GM21619 (cell line): ENCODE measurements around the gene UBE3B.
"Not testable (repeated sequence)": the region's sequence is repeated elsewhere in the genome, so short reads cannot be mapped to it uniquely, and the experiment has no call there.

Source experiments
- ATAC-seq: cut with Tn5 transposase; IDR thresholded peaks from one replicate; pipeline ENCODE4 v1.9.1; 2021; ENCODE audit not compliant: unreplicated experiment

Gene UBE3B

DNA sequence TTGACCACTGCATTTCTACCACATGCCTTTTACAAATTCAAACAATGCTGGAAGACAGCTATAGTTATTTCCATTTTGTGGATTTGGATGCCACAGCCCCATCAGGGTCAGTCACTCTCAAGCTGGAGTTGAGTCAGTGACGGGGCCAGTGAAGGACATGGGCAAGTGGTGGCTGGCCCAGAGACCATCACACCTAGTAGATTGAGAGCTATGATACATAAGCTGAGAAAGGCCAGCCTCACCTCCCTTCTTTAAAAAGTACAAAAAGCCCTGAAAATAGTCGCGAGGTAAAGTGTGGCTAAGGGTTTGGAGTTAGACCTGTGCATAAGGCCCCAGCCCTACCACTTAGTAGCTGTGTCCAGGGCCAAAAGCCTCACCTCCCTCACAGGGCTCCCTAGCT lies 4.4 kb upstream of the UBE3B start:
- ATAC-seq = no peak

DNA sequence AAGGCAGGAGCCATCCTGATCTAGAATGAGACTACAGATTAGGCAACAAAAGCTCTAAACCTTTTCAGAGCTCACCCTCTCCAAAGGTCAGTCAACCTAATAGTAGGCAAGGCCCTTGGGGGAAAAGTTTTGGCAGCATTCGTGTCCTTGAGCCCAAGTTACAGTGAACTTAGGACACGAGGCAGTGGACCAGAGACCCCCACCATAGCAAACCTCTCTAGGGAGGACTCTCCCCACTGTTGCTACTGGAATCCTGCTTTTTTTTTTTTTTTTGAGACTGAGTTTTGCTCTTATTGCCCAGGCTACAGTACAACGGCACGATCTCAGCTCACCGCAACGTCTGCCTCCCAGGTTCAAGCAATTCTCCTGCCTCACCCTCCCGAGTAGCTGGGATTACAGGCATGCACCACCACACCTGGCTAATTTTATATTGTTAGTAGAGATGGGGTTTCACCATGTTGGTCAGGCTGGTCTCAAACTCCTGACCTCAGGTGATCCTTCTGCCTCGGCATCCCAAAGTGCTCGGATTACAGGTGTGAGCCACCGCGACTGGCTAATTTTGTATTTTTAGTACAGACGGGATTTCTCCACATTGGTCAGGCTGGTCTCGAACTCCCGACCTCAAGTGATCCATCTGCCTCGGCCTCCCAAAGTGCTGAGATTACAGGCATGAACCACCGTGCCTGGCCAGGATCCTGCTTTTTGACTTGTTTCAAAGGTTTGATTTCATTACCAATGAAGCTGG lies 3.7 kb upstream of the UBE3B start:
- not testable (repeated sequence) for ATAC-seq

DNA sequence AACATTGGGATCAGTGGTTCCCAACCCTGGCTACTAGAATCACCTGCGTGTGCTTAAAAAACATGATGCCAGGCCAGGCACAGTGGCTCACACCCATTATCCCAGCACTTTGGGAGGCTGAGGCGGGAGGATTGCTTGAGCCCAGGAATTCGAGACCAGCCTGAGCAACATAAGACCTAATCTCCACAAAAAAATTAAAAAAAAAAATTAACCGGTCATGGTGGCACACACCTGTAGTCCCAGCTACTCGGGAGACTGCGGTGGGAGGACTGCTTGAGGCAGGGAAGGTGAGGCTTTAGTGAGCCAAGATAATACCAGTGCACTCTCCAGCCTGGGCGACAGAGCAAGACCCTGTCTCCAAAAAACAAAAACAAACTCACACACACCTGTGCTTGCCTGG lies 2.3 kb upstream of the UBE3B start:
- no peak for ATAC-seq

DNA sequence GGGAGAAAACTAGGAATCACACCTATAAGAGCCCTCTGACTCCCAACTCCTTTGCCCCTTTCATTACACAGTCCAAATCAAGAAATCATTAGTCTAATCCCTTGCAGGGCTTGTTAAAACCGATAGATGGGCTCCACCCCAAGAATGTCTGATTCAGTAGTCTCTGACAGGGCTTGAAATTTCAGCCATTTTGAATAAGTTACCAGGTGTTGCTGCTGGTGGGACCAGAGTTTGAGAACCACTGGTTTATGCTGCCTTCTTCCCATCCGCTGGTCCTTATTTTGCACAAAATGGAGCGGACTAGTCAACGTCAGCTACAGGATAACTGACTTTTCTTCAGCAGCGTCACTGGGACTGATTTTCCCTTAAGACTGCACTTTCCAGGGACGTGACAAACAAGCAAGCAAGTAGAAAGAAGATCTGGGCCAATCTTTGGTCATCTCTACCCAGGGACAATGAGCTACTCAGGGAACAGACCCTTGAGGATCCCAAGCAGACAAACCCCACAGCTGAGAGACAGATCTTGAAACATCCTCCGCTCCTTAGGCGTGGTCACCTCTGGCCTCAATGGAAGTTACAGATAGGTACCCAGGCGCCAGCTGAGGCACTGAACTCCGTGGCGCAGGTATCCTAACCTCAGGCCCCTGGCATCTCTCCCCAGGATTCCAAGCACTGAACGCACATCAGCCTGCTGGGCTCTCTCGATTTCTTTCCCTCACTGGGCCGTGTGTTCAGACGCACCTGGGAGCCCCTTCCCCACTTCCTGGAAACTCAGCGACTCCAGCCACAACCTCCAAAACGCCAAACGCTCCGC lies 1.2 kb upstream of the UBE3B start:
- ATAC-seq = no peak

DNA sequence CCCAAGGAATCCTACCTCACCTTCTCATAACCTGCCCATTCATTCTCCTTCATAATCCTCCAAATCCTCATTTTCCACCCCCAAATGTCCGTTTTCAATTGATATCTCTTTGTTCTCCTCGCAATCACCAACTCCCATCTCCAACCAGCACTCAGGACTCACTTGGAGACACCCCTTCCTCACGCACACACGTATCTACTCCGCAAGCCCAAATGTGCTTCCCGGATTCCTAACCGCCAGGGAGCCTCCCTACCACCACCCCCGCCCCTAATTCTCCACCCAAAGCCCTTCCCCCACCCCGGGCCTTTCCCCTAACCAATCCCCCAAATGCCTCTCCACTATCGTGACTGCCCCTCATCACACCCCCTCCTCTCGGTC lies 638 bp upstream of the UBE3B start:
- peak; percentile 5 for ATAC-seq

DNA sequence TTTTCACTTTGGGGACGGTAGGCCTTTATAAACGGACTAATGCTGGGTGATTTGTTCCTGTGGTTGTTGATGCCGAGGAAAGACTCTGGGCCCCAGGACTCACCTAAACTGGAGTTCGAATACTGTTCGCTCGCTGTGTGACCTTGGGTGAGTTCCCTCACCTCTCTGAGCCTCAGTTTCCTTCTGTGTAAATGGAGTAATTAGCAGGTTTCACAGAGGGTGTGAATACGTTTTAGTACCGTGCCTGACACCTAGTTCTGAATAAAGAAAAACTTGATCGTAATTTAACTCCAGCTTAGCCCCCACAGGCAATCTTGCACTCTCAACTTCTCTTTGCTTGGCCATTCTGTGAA lies 505 bp downstream of the UBE3B start:
- no peak for ATAC-seq

DNA sequence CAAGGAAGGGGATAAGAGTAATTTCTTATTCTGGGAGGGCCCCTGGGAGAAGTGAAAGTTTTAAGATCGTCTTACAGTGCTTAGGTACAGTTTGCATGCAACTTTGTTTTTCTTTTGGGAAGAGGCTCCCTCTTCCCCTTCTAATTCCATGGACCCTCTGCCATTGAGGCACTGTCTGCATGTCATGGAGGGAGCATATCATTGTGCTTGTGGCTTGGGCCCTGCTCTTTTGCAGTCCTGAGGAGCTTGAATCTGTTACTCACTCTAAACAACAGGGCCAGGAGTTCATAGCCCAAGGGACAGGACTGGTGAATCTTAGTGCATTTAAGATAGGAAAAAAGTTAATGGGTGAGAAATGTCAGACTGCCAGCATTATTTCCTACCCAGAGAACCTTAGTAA lies 2.3 kb downstream of the UBE3B start:
- ATAC-seq = no peak

DNA sequence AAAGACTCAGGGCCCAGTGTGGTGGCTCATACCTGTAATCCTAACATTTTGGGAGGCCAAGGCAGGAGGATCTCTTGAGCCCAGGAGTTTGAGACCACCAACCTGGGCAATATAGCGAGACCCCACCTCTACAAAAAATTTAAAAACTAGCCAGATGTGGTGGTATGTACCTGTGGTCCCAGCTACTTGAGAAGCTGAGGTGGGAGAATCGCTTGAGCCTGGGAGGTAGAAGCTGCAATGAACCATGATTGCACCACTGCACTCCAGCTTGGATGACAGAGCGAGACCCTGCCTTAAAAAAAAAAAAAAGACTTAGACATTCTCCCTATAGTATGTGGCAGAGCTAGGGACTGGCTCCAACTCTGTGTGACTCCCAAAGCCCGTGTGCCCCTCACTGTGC lies 2.9 kb downstream of the UBE3B start:
- ATAC-seq = no peak

DNA sequence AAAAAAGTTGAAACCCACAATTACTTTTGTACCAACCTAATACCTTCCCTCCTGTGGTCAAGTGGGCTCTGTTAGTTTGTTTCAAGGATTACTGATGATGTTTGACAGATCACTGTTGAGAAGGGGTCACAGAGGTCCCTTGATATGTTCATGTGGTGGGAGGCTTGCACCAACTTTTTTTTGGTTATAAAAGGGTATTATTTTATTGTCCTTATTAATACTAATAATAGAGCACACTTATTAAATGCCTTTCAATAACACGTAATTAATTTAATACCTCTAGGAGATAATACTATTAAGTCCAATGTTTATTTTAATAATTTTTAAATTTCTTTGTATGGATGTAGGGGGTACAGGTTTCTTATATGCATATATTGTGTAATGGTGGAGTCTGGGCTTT lies 4.4 kb downstream of the UBE3B start:
- no peak for ATAC-seq

DNA sequence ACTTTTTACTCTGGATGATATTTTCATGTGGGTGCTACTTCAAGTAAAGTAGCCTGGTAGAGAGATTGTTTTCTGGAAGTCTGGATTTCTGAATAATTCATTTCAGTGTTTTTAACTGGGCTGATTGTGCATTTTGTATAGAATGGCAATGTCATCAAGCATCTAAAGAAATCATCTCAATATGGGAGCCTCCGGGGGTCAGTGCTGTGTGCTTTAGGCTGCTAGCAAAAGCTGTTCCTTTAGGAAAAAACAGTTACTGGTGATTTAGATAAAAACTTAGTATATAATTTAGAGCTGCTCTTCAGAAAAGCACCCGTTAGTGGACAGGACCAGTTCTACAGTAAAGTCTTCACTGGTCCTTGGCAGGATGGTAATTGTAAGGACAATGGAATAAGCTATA lies 5.1 kb downstream of the UBE3B start:
- ATAC-seq = no peak

DNA sequence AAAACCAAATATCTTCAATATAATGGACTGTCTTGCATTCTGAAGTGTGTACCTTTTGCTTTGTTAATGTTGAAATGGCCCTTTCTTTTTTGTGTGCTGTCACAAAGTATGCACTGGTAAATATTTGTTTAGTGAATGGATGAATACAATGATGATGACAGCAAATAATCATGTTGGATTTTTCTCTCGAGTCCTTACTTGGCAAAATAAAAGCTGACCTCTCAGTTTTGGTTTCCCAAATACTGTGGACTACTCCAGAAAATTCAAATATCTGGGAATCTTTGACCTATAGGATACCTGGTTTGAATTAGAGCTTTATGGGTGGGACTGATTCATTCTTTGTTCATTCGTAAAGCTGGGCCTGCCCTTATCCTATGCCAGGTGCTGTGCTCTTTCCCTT lies 5.5 kb downstream of the UBE3B start:
- no peak for ATAC-seq

DNA sequence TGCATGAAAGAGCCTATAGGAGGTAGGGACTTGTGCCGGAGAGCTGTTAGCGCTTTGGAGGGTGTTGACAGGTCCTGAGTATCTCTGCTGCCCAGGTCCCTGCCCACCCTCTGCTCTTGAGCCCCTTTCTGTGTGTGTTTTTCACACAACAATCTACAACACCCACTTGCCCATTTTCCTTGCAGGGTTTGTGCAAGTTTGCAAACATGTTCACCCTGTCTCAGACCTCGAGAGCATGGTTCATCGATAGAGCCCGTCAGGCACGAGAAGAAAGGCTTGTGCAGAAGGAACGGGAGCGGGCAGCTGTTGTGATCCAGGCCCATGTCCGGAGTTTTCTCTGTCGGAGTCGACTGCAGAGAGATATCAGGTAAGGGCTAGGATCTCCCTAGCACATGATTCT lies 5.9 kb downstream of the UBE3B start:
- no peak for ATAC-seq

DNA sequence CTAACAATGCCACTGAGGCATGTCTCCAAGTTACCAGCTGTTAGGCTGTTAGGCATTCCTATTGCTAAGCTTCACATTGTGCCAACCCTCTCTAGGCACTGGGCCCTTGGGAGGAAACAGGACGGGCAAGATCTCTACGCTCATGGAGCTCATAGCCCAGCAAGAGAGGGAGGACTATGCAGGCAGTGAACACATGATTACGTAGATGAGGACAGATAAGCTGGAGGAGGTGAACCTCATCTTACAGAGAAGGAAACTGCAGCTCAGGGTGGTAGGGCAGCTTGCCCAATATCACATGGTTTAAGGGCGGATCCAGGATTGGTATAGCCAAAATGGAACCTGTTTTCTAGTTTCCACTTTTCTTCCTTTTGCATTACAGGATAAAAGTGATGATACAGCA lies 7.8 kb downstream of the UBE3B start:
- no peak for ATAC-seq

DNA sequence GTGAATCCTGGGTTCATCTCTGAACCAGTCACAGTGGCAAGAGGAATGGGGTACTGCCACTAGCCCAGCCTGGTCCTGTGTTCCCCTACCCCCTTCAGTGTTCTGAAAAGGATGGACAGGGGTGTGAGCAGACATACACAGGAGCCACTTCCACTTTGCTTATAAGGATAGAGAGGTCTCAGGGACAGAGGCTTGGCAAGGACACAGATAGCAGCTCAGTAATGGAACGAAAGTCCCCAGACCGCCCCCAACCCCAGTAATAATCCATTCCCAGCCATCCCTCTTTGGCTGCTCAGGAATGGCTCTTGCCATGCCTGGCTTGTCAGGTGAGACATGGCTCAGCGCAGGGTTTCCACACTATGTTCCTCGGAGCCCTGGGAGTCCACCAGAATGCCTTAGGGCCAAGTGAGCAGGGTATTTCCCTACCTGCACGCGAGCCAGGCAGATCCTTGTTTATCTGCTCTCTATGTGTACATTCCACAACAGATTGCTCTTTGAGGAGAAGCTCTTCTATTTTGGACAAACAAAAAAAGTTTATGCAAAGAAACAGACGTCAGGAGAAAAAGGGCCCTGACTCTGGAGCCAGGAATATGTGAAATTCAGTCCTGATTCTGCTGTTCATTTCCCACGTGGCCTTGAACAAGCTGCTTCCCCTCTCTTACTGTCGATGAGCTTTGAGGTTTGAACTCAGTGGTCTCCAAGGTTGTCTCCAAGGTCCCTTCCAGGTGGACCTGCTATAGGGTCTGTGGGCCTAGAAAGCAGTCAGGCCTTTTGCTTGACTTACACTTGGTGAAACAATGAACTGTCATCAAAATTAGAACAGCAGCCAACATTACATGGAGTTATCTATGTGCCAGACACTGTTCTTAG lies 10.0 kb downstream of the UBE3B start:
- no peak for ATAC-seq

DNA sequence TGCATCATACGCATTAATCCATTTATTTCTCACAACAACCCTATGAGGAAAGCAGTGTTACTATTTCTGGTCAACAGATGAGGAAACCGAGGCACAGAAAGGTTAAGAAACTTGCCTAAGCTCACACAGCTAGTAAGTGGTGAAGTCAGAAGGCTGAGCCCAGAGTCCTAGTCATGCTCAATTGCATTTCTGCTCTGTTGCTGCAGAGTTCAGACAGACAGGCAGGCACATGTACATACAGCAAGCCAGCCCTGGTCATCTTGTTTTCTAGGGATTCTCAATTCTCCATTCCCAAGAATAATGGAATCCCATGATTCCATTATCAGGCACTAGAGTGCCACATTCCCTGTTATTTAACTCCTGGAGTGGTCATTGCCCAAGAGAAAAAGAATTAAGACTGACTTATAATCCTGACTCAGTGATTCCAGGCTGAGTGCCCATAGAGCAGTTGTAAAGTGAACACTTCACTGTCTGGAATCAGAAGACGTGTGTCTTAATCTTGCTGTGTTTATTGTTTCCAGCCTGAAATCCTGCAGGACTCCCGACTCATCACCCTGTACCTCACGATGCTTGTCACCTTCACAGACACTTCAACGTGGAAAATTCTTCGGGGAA lies 10.7 kb downstream of the UBE3B start:
- no peak for ATAC-seq

DNA sequence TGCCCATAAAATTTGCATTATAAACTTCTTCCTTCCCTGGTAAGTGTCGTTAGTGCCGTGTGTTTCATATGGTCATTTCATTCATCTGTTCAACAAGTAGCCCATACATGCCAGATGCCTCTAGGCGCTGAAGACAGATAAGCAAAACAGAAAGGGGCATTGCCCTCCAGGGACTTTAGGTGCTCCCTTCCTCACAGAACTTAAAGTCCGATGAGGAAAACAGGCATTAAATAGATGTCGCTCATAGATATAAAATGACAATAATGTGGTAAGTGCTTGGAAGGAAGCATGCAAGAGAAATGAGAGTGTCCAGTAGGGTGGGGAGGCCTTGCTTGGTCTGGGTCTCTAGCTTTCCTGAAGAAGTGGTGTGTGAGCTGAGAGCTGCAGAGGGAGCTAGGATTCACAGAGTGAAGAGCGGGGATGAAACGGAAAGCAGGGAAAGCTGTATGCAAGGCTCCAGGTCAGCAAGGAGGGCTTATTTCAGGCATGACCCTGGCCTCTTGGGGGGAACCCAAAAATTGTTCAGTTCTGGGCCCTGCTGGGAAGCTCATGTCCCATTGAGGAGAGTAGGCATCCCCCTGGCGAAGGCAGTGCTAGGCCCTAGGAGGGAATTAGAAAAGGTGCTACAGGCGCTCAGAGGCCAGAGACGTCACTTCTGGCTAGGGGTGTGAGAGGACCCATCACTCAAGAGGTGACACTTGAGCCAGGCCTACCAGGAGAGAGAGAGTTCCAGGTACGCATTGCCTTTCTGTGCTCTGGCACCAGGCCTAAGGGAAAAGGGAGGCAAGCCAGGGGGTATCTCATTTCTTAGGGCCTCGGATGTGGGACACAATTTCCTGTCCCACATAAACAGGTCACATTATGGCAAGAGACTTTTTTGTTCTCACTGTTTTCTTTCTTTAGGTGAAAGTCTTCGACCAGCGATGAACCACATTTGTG lies 11.9 kb downstream of the UBE3B start:
- no peak for ATAC-seq

DNA sequence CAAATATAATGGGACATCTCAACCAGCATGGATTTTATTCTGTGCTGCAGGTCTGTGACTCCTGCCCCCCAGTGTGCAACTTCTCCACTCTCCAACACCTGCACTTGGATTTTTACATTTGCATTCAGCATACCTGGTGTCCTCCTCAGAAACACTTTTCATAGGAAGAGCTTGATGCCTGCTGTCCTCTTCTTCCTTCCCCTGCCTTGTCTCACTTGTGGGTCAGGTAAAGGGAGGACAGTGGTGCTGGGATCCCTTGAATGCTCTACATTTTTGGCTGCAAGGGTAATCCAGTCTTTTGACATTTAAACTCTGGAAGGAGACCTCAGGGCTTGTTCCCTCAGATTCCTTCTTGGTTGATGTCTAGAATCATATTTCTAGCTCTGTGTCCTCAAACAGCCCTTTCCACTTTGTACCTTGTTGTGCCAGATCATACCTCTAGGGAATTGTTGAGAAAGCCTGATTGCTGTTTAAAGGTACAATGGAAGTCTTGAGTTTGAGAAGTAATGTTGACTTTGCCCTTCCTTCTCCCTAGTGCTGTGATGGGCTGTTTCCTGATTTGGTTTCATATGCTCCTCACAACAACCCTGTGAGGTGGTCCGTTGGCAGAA lies 12.6 kb downstream of the UBE3B start:
- no peak for ATAC-seq

DNA sequence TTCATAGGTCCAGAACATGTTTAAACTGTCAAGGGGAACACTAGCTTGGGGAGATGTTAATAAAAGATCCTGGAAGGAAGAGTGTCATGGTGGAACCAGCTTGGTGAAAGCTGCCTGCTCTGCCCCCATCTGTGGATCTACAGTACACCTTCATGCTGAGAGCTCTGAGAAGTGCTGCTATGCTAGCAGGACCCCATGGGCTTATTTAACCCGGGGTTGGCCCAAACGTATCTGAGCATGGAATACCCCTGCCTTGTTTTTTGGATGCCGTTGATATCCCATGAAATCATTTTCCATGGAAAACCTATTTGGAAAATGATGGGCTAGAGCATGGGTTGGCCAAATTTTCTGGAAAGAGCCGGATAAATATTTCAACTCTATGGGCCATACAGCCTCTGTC lies 14.2 kb downstream of the UBE3B start:
- ATAC-seq = no peak

DNA sequence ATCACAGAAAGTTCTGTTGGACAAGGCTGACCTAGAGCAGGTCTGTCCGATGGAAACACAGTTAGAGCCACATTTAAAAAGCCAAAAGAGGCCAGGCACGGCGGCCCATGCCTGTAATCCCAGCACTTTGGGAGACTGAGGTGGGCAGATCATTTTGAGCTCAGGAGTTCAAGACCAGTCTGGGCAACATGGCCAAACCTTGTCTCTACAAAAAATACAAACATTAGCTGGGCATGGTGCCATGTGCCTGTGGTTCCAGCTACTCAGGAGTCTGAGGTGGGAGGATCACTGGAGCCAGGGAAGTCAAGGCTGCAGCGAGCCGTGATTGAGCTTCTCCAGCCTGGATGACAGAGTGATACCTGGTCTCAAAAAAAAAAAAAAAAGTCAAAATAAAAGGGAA lies 14.9 kb downstream of the UBE3B start:
- ATAC-seq = no peak

DNA sequence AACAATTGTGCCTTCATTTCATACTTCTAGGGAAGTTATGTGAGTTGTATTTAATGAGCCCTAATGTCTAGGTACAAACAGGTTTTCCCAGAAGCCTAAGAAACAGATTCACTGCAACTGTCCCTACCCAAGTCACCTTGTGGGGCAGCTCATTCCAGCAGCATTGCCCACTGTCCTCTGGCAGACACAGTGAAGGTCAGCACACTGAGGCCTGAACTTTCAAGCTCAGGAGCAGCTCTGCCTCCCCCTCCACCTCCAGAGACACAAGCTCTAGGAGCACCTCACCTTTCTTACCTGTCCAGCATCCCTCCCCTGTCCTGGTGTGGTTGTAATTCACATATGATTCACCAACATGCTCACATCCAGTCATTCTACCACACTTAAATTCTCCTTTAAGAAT lies 15.7 kb downstream of the UBE3B start:
- no peak for ATAC-seq
